Naive thymus-derived CD4-positive, alpha-beta T cell (primary cell): ENCODE measurements around the gene FCAR. TPM values are rescaled to one million over a fixed set of nuclear protein-coding genes. Genes with fewer than 3 reads are reported as not detected.
"Not testable (repeated sequence)": the region's sequence is repeated elsewhere in the genome, so short reads cannot be mapped to it uniquely, and the experiment has no call there.

Source experiments
- ATAC-seq: fragments of 150-1000 bp; cut with Tn5 transposase; 2 replicates; pipeline ENCODE4 v1.10.0; 2021; ENCODE audit warnings: mild to moderate bottlenecking, moderate library complexity
- CTCF ChIA-PET: fragments of 350-600 bp; sonication (Branson Sonifier 250); formaldehyde crosslinking; loops from one replicate; lab custom pipeline; 2021; ENCODE audit warnings: antibody characterized with exemption; lab: Charles Lee
- POLR2A ChIA-PET: fragments of 350-600 bp; sonication (Branson Sonifier 250); formaldehyde crosslinking; loops from one replicate; lab custom pipeline; 2021; ENCODE audit warnings: antibody characterized with exemption, inconsistent platforms; lab: Charles Lee
- DNase-seq, 9 donors: peaks; one replicate each; pipeline versions ENCODE4 v3.0.0 to v3.0.0-alpha.2; 2020 to 2022; ENCODE audit warnings: mixed read lengths in 1 of 9
- H3K27ac ChIP-seq: one replicate; pipeline ENCODE4 v1.7.0; 2013; ENCODE audit warnings: mild to moderate bottlenecking, low read depth, low read length, moderate library complexity
- H3K27me3 ChIP-seq, 2 donors: one replicate each; pipeline ENCODE4 v1.7.0; 2013; ENCODE audit warnings: low read length in 2 of 2, mild to moderate bottlenecking in 2 of 2, moderate library complexity in 2 of 2; ENCODE audit not compliant: control insufficient read depth in 2 of 2, insufficient read depth in 2 of 2
- H3K36me3 ChIP-seq, 3 experiments: 1 replicate in 2 of 3; 2 replicates in 1 of 3; pipeline ENCODE4 v1.7.0; 2013; ENCODE audit warnings: low read length in 3 of 3, mild to moderate bottlenecking in 3 of 3, moderate library complexity in 1 of 3; ENCODE audit not compliant: insufficient read depth in 3 of 3, control insufficient read depth in 2 of 3
- H3K4me1 ChIP-seq, 2 donors: one replicate each; pipeline ENCODE4 v1.7.0; 2013; ENCODE audit warnings: low read length in 2 of 2, mild to moderate bottlenecking in 2 of 2, moderate library complexity in 1 of 2; ENCODE audit not compliant: control insufficient read depth in 2 of 2, insufficient read depth in 2 of 2
- H3K4me3 ChIP-seq: 2 replicates; pipeline ENCODE4 v1.7.0; 2013; ENCODE audit warnings: mild to moderate bottlenecking, low read length
- H3K9me3 ChIP-seq, 3 experiments: 1 replicate in 2 of 3; 2 replicates in 1 of 3; pipeline ENCODE4 v1.7.0; 2013; ENCODE audit warnings: low read length in 3 of 3; ENCODE audit not compliant: control insufficient read depth in 2 of 3
- H3K27ac Mint-ChIP-seq, 9 donors: one replicate each; pipeline ENCODE4 v1.8.0; 2020 to 2022; ENCODE audit warnings: mixed read lengths in 9 of 9, mild to moderate bottlenecking in 8 of 9, moderate library complexity in 5 of 9, inconsistent platforms in 2 of 9
- H3K27me3 Mint-ChIP-seq, 5 donors: one replicate each; pipeline ENCODE4 v1.8.0; 2021 to 2022; ENCODE audit warnings: mixed read lengths in 5 of 5, mild to moderate bottlenecking in 1 of 5
- H3K36me3 Mint-ChIP-seq, 5 donors: one replicate each; pipeline ENCODE4 v1.8.0; 2020 to 2022; ENCODE audit warnings: mixed read lengths in 5 of 5, mild to moderate bottlenecking in 3 of 5, inconsistent platforms in 1 of 5
- H3K4me1 Mint-ChIP-seq, 7 donors: one replicate each; pipeline ENCODE4 v1.8.0; 2020 to 2022; ENCODE audit warnings: mixed read lengths in 7 of 7, mild to moderate bottlenecking in 3 of 7, inconsistent platforms in 1 of 7
- H3K4me3 Mint-ChIP-seq, 10 donors: one replicate each; pipeline ENCODE4 v1.8.0; 2020 to 2022; ENCODE audit warnings: mild to moderate bottlenecking in 10 of 10, mixed read lengths in 10 of 10, moderate library complexity in 6 of 10, inconsistent platforms in 2 of 10
- H3K9me3 Mint-ChIP-seq, 11 donors: one replicate each; pipeline ENCODE4 v1.8.0; 2020 to 2022; ENCODE audit warnings: mixed read lengths in 11 of 11, mild to moderate bottlenecking in 4 of 11, inconsistent platforms in 1 of 11, moderate library complexity in 1 of 11
- intact Hi-C, 2 donors: fragments of 100-400 bp; cut with micrococcal nuclease; formaldehyde crosslinking; loops; one replicate each; pipeline ENCODE4 v1.15.1; 2023
- polyA plus RNA-seq, 2 donors: library from polyadenylated mRNA; unstranded; fragments of 300-500 nt; fragmentation: Illumina TruSeq; gene quantifications; one replicate each; pipeline ENCODE4 v1.2.3, GENCODE V29; 2021
- total RNA-seq, 6 experiments: library from RNA in 5 of 6; stranded (reverse) in 5 of 6; gene quantifications; 1 replicate in 5 of 6; 2 replicates in 1 of 6; pipeline ENCODE4 v1.2.3 and lab custom pipeline; 2021 to 2026

The FCAR gene
- total and polyA plus RNA-seq, 7 experiments from 2014 or later = 8.5 to 110 TPM; not detected in 5

- intact Hi-C loops, H3K4me1 Mint-ChIP-seq, CTCF ChIA-PET: not testable (repeated sequence)
Measured at GRCh38 chr19:54899646-54900045, 25.6 kb downstream of the FCAR start.

DNA sequence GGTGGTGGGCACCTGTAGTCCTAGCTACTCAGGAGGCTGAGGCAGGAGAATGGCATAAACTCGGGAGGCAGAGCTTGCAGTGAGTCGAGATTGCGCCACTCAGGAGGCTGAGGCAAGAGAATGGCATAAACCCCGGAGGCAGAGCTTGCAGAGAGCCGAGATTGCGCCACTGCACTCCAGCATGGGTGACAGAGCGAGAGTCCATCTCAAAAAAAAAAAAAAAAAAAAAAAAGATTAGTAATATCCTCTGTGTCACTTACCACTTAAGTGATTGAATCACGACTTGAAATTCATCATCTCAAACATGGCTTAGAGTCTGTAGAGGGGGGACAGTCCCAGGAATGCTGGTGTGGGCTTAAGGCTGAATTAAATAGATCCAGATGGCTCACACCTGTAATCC lies 27.1 kb downstream of the FCAR start:
- H3K36me3 Mint-ChIP-seq, POLR2A ChIA-PET, H3K4me1 Mint-ChIP-seq, H3K4me1 ChIP-seq, H3K4me3 ChIP-seq, H3K27ac Mint-ChIP-seq, H3K9me3 Mint-ChIP-seq, H3K27ac ChIP-seq, H3K9me3 ChIP-seq, DNase-seq, CTCF ChIA-PET, intact Hi-C loops, H3K27me3 ChIP-seq, H3K36me3 ChIP-seq, H3K4me3 Mint-ChIP-seq: not testable (repeated sequence)
- H3K27me3 Mint-ChIP-seq = peaks cover 7 to 45% (median 38%) of the 10 kb centered on the region in 5 donors
- ATAC-seq = peak; percentile 72

More at GRCh38 chr19:54899646-54900045, 25.6 kb downstream of the FCAR start:
- H3K4me3 Mint-ChIP-seq, H3K9me3 ChIP-seq, H3K36me3 ChIP-seq, H3K4me1 ChIP-seq, H3K27me3 ChIP-seq, H3K36me3 Mint-ChIP-seq, H3K4me3 ChIP-seq, POLR2A ChIA-PET, H3K27ac ChIP-seq, ATAC-seq, H3K9me3 Mint-ChIP-seq, DNase-seq: not testable (repeated sequence)
- H3K27ac Mint-ChIP-seq = peak overlapping the region in 1 of 9 donors; percentile 14
- peaks cover 5 to 40% (median 33%) of the 10 kb centered on the region in 5 donors for H3K27me3 Mint-ChIP-seq

- Histone ChIP-seq H3K4me1 (no peaks in the 10 kb centered on the region), H3K4me3 (no peak overlapping the region), H3K27me3 (no peaks in the 10 kb centered on the region), H3K36me3 (no peaks in the 10 kb centered on the region), H3K9me3 (no peaks in the 10 kb centered on the region), H3K27ac (no peak overlapping the region)
- intact Hi-C loops = no loop called here
- DNase-seq = no peak
- ChIA-PET POLR2A (no interaction called here), CTCF (no interaction called here)
- peaks cover 0 to 6% (median 0%) of the 10 kb centered on the region in 7 donors for H3K4me1 Mint-ChIP-seq
- no peak for ATAC-seq
- peaks cover 7 to 36% (median 32%) of the 10 kb centered on the region in 5 donors for H3K27me3 Mint-ChIP-seq
- peaks cover 0 to 2% (median 0%) of the 10 kb centered on the region in 11 donors for H3K9me3 Mint-ChIP-seq
- H3K36me3 Mint-ChIP-seq = no peaks in the 10 kb centered on the region
- H3K4me3 Mint-ChIP-seq = no peak overlapping the region
- H3K27ac Mint-ChIP-seq = no peak overlapping the region
Measured at GRCh38 chr19:54902061-54902460, 28.0 kb downstream of the FCAR start.

DNA sequence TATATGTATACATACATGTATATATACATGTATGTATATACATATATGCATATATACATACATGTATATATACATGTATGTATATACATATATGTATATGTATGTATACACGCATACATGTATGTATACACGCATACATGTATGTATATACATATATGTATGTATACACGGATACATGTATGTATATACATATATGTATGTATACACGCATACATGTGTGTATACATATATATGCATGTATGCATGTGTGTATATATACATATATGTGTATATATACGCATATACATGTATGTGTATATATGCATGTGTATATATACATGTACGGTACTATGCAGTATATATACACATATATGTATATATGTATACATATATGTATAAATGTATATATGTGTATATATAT lies 29.3 kb downstream of the FCAR start:
- Mint-ChIP-seq H3K4me1 (peaks cover 0 to 6% (median 0%) of the 10 kb centered on the region in 7 donors), H3K27ac (no peak overlapping the region), H3K9me3 (peaks cover 0 to 2% (median 0%) of the 10 kb centered on the region in 11 donors), H3K4me3 (no peak overlapping the region), H3K27me3 (peaks cover 7 to 30% (median 28%) of the 10 kb centered on the region in 5 donors), H3K36me3 (no peaks in the 10 kb centered on the region)
- no peak overlapping the region for H3K27ac ChIP-seq
- ChIA-PET CTCF (no interaction called here), POLR2A (no interaction called here)
- intact Hi-C loops = no loop called here
- no peak for DNase-seq
- no peaks in the 10 kb centered on the region for H3K4me1 ChIP-seq
- H3K9me3 ChIP-seq = no peaks in the 10 kb centered on the region
- no peak for ATAC-seq
- H3K4me3 ChIP-seq = no peak overlapping the region
- no peaks in the 10 kb centered on the region for H3K27me3 ChIP-seq
- H3K36me3 ChIP-seq = no peaks in the 10 kb centered on the region

DNA sequence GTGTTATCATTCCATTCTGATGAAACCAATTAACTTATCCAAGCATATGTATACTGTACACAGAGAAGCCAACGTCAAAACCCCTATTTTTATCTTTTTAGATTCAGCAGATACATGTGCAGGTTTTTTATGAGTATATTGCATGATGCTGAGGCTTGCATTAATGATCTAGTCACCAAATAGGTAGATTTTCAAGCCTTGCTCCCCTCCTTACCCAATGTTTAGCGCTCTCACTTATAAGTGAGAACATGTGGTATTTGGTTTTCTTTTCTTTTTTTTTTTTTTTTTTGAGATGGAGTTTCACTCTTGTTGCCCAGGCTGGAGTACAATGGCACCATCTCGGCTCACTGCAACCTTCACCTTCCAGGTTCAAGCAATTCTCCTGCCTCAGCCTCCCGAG lies 30.2 kb downstream of the FCAR start:
- H3K4me3 ChIP-seq, H3K4me1 Mint-ChIP-seq, H3K27ac ChIP-seq, H3K4me1 ChIP-seq, POLR2A ChIA-PET, H3K4me3 Mint-ChIP-seq, H3K36me3 Mint-ChIP-seq, DNase-seq, intact Hi-C loops, H3K9me3 Mint-ChIP-seq, H3K27me3 ChIP-seq, H3K9me3 ChIP-seq, CTCF ChIA-PET, H3K27ac Mint-ChIP-seq, ATAC-seq, H3K36me3 ChIP-seq: not testable (repeated sequence)
- peaks cover 3 to 21% (median 18%) of the 10 kb centered on the region in 5 donors for H3K27me3 Mint-ChIP-seq

- no peaks in the 10 kb centered on the region for H3K27me3 ChIP-seq
- Mint-ChIP-seq H3K27me3 (peaks cover under 1 to 14% (median 7%) of the 10 kb centered on the region in 5 donors), H3K27ac (no peak overlapping the region), H3K9me3 (peaks cover 0 to 6% (median 0%) of the 10 kb centered on the region in 11 donors), H3K4me3 (peak overlapping the region in 1 of 10 donors; percentile 79), H3K4me1 (peaks cover 0 to 6% (median 0%) of the 10 kb centered on the region in 7 donors), H3K36me3 (no peaks in the 10 kb centered on the region)
- POLR2A ChIA-PET = no interaction called here
- no peak overlapping the region for H3K4me3 ChIP-seq
- ATAC-seq (no peak), DNase-seq (no peak)
- CTCF ChIA-PET = no interaction called here
- H3K36me3 ChIP-seq = no peaks in the 10 kb centered on the region
- intact Hi-C loops = no loop called here
- H3K9me3 ChIP-seq = no peaks in the 10 kb centered on the region
- H3K4me1 ChIP-seq = no peaks in the 10 kb centered on the region
- H3K27ac ChIP-seq = no peak overlapping the region
Measured at GRCh38 chr19:54905421-54905802, 31.4 kb downstream of the FCAR start.

GRCh38 chr19:54905803-54906511 lies 31.9 kb downstream of the FCAR start, which contains the start of gene NCR1:
Gene NCR1, plus strand, starts transcription at chr19:54906148. Its CDS starts 40 bp downstream, at chr19:54906188.
- peaks cover 3 to 17% (median 6%) of the 10 kb centered on the region in 5 donors for H3K27me3 Mint-ChIP-seq
- Histone ChIP-seq H3K27ac (no peak within 1 kb of the TSS), H3K4me1 (no peaks in the 10 kb centered on the region), H3K4me3 (no peak within 1 kb of the TSS), H3K36me3 (no peaks in the 10 kb centered on the region), H3K9me3 (no peaks in the 10 kb centered on the region), H3K27me3 (no peaks in the 10 kb centered on the region)
- peak within 1 kb of the TSS in 1 of 10 donors; percentile 79 for H3K4me3 Mint-ChIP-seq
- ChIA-PET CTCF (no interaction called here), POLR2A (no interaction called here)
- ATAC-seq = peak; percentile 80
- DNase-seq = no peak
- intact Hi-C loops = no loop called here
- H3K36me3 Mint-ChIP-seq = no peaks in the 10 kb centered on the region
- H3K9me3 Mint-ChIP-seq = peaks cover 0 to 9% (median 3%) of the 10 kb centered on the region in 11 donors
- H3K4me1 Mint-ChIP-seq = peaks cover 0 to 6% (median 0%) of the 10 kb centered on the region in 7 donors
- H3K27ac Mint-ChIP-seq = no peak within 1 kb of the TSS
